HG02884 (cell line): ENCODE data around the gene LOX.
A peak's percentile ranks its signal among the peaks of the same experiment; 100 is the strongest.

ENCODE experiments used
- ATAC-seq: cut with Tn5 transposase; IDR thresholded peaks from one replicate; pipeline ENCODE4 v1.9.1; 2021; ENCODE audit warnings: mild to moderate bottlenecking, moderate library complexity; ENCODE audit not compliant: unreplicated experiment

The LOX gene

DNA sequence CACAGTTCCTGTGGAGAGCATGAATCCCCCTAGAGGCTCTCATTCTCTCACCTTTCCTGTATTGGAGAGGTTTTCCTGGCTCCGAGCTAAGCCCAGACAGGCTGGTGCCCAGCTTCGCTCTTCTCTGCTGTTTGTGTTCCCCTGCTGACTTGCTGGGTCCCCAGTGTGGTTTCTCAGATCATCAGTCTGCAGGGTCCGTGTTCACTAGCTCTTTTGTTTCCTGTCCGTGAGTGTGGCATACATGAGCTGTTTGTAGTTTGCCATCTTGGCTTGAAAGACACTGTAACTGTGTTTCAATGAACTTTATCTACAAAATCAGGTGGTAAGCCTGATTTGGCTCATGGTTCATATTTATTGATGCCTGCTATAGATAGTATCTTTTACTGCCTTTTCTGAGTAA is 23.8 kb downstream of the LOX start:
- no peak for ATAC-seq

DNA sequence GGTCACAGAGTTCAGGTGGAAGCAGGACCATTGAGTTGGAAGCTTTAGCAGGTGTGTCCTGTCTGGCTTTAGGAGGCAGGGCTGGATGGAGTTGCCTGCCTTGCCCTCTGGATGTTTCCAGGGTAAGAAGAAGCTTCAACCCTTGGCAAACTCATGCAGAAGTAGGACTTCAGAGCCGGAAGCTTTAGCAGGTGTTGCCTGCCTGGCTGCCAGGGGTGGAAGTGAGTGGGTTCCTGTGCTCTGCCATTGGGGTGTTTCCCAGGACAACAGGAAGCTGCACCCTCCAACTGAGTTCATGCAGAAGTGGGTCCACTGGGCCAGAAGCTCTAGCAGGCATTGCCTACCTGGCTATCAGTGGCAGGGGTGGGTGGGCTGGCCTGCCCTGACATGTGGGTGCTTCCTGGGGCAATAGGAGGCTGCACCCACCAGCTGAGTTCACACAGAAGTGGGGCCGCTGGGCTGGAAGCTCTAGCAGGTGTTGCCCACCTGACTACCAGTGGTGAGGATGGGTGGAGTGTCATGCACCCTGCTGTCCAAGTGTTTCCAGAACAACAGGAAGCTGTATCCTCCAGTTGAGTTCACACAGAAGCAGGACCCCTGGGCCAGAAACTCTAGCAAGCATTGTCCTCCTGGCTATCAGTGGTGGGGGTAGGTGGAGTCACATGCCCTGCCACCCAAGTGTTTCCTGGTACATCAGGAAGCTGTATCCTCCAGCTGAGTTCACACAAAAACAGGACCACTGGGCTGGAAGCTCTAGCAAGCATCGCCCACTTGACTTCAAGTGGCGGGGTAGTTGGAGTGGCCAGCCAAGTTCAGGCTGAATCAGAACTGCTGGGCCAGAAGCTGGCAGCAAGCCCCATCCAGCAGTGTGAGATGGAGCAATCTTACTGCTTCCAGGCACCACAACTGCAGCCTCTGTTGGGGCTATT is 24.6 kb downstream of the LOX start:
- ATAC-seq = no peak

DNA sequence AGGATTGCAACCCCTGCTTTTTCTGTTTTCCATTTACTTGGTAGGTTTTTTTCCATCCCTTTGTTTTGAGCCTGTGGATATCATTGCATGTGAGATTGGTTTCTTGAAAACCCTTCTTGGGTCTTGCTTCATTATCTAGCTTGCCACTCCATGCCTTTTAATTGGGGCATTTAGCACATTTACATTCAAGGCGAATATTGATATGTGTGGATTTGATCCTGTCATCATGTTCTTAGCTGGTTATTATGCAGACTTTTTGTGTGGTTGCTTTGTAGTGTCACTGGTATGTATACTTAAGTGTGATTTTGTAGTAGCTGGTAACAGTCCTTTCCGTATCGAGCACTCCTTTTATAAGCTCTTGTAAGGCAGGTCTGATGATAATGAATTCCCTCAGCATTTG is 26.5 kb downstream of the LOX start:
- ATAC-seq = no peak

DNA sequence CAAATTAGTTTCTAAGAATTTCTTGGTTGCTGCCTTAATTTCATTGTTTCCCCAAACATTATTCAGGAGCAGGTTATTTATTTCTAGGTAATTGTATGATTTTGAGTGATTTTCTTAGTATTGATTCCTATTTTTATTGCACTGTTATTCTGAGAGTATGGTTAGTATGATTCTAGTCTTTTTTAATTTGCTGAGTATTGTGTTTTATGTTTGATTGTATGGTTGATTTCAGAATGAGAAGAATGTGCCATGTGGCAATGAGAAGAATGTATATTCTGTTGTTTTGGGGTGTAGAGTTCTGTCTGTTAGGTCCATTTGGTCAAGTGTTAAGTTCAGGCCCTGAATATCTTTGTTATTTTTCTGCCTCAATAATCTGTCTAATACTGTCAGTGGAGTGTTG is 27.1 kb downstream of the LOX start:
- ATAC-seq = no peak

DNA sequence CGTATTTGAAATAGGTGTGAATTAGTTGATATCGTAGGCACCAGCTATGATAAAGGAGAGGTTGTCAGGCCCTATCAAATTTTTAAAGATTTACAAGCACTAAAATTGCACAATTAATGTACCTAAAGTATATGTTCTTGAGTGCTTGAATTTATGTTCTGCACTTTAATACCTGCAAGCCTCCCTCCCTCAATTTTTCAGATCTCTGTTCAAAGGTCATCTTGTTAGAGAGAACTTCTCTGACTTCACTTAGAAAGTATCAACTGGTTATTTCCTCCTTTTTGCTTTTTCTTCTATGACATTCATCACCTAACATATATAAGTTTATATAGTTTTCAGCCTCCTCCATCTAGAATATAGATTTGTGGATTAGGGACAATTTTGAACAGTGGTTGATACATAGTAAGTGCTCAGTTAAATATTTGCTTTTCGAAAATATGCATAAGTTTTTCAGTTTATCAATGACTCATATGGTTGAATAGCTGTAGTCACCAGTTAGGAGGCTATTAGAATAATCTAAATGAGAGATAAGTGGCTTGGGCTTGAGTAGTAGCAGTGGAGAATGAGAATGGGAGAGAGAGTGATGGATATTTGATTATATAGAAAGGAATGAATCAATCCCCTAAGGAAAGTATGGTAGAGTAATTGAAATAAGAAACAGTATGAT is 37.3 kb downstream of the LOX start:
- no peak for ATAC-seq

DNA sequence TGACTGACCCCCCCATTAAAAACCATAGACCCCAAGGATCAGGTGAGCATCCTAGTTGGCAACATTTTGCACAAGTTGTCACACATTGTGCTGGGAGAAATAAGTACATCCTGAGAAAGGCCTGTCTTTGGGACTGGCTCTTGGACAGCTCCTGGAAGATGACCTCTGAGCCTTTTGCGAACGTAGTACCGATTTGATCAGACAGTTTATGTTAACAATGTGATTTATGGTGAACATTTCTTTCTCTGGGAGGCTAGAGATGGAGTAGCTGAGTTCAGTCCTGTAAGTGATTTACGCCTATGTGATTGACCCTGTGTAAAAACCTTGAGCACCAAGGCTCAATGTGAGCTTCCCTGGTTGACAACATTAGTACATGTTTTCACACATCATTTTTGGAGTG is 41.7 kb downstream of the LOX start:
- no peak for ATAC-seq

DNA sequence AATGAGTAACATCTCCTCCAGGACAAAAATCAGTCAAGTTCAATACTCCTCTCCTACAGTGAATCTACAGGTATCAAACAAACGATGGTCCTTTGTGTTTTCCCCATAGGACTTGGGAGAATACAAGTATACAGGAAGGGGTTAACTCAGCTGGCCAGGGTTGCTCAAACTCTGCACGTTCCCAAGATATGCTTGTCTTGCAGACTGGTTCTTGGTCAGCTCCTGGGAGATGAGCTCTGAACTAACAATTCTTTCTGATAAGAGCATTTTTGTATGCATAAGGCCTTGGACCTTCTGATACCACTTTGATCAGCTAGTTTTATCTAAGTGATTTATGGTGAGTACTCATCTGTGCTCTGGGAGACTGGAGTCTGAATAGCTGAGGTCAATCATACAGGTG is 42.1 kb downstream of the LOX start:
- no peak for ATAC-seq

DNA sequence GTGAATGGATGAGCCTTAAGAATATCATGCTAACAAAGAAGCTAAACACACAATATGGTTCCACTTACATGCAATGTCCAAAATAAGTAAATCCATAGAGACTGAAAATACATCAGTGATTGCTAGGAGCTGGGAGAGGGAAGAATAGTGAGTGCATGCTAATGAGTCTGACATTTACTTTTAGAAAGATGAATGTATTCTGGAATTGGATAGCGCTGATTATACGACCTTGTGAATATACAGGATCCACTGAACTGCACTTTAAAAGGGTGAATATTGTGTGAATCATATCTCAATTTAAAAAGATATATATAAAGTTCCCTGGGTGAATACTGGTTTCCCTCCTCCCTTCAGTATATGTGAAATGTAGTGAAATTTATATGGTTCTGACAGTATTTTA is 46.2 kb downstream of the LOX start:
- no peak for ATAC-seq

DNA sequence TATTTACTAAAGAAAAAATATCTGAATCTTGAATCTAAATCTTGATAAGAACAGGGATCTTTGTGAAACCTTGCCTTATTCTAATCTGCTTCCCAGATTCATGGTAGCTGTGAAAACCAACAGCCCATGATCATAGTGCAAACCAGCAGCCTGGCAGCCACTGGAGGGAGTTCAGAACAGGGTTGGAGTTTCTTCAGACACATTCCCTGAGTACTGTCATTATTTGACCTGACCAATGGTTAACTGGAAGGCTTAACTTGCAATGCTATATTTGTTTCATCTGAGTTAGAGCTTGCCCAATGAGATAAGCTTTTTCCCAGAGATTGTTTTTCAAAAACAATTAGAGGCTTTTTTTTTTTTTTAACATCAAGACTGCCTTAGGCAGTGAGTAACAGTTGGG is 47.8 kb downstream of the LOX start:
- ATAC-seq = no peak

DNA sequence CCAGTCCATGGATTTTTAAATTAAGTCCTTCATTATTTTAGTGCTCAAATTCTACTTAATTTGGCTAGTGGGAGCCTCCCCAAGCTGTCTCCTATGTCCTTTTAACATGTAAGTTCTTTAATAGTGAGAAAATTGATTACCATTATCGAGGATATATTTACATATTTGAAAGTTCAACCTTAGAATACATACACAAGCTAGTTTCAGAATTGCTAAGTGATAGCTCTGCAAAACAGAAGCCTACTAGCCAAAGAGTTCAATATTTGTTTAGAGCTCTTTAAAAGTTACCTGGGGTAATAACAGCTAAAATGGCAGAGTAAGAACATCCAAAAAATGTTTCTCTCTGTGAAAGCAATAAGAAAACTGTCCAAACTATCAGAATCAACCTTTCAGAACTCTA is 48.2 kb downstream of the LOX start:
- ATAC-seq = no peak

DNA sequence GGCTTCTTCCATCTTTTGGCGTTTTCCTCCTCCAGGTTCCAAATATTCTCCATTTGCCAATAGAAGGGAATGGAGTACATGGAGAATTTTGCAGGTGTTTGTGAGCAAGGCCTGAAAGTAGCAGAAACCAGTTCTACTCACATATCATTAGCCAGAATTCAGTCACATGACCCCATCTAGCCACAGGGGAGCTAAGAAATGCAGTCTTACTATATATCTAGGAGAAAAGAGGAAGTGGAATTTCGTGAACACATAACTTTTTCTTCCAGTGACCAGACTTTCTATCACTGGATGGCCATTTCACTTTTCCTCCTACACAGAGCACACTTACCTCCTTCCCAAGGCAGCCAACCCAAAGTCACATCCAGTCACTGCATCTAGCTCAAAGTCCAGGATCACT is 55.1 kb downstream of the LOX start:
- ATAC-seq = no peak

DNA sequence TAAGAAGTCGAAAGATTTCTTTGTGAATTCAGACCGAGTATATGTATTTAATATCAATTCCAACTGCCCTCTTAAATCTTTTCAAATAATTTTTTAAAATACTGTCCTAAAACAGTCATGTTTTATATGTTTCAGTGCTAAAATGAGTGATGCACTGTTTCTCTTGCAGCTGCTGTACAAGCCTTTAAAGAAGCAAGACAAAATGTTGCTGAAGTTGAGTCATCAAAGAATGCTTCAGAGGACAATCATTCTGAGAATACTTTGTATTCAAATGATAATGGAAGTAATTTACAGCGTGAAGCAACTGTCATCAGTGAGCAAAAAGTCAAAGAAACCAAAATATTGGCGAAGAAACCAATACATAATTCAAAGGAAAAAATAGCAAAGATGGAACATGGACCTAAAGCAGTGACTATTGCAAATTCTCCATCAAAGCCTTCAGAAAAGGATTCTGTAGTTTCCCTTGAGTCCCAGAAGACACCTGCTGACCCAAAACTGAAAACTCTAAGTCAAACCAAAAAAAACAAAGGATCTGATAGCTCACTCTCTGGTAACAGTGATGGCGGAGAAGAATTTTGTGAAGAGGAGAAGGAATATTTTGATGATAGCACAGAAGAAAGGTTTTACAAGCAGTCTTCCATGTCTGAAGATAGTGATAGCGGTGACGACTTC is 58.0 kb downstream of the LOX start:
- ATAC-seq = peak; percentile 61

DNA sequence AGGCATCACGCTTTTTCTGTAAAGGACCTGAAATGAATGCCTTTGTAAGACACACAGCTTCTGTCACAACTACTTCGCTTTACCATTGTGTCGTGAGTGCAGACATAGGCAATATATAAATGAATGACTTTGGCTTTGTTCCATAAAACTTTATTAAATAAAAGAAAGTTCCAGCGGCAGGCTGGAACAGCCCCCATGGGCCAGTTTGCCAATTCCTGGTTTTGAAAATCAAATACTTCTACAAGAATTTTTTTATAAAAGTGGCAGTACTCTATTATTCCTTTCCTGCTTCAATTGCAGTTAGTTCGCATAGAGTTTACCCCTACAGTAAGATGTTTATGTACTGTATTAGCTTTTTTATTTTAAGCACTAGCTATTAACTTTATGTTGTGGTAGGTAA is 62.6 kb downstream of the LOX start:
- ATAC-seq = no peak

DNA sequence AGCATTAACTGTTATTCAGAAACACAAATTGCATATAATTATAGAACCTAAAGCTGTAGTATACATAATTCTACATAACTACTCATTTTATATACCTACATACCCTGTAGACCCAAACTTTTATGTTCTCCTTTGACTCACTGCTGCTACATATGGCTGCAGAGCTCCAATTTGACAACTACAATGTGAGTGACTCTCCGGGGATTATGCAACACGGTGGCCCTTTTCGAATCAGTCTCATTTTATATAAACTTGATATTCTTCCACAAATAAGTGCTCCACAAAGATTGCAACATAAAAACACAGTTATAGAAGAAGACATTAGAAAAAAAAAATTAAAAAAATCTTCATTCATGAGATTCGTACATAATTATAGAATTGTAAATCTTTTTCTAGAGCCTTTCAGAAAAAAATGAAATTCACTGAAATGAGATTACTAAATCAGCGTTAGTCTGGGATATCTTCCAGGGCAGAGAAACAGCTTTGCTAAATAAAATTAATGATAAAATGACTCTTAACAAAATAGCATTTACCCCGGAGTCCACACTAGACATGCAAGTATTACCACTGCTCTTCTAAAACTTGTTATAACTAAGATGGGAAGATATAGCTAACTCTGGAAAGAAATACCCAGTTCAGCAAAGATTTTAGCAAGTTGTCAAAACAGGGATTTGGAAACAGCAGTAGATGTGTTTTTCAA is 63.7 kb downstream of the LOX start:
- ATAC-seq = no peak
